Type B pancreatic cell (in vitro differentiated cells): ENCODE data around the gene WDR77. TPM values are rescaled to one million over a fixed set of nuclear protein-coding genes. Genes with fewer than 3 reads are reported as not detected.
A peak's percentile ranks its signal among the peaks of the same experiment; 100 is the strongest.

ENCODE experiments used
- DNase-seq: peaks from one replicate; pipeline ENCODE4 v3.0.0; 2021; ENCODE audit warnings: mixed read lengths; ENCODE audit not compliant: unreplicated experiment; ENCODE audit errors: extremely low spot score
- H3K27ac Mint-ChIP-seq: 2 replicates; pipeline ENCODE4 v1.8.0; 2021; ENCODE audit warnings: mild to moderate bottlenecking, mixed read lengths
- H3K27me3 Mint-ChIP-seq: 2 replicates; pipeline ENCODE4 v1.8.0; 2021; ENCODE audit warnings: mixed read lengths
- H3K36me3 Mint-ChIP-seq: 2 replicates; pipeline ENCODE4 v1.8.0; 2021; ENCODE audit warnings: mixed read lengths
- H3K4me1 Mint-ChIP-seq: one replicate; pipeline ENCODE4 v1.8.0; 2021; ENCODE audit warnings: mixed read lengths; ENCODE audit not compliant: unreplicated experiment
- H3K4me3 Mint-ChIP-seq: 2 replicates; pipeline ENCODE4 v1.8.0; 2021; ENCODE audit warnings: mild to moderate bottlenecking, mixed read lengths
- H3K9me3 Mint-ChIP-seq: 2 replicates; pipeline ENCODE4 v1.8.0; 2021; ENCODE audit warnings: mixed read lengths
- total RNA-seq: library from RNA; stranded (reverse); gene quantifications from 2 replicates; pipeline ENCODE4 v1.2.1, GENCODE V29; 2021; ENCODE audit warnings: low replicate concordance
- TF ChIP-seq, protein P1 (sequence below): fragments of 200-600 bp; sonication (generic); conservative IDR thresholded peaks from 2 replicates; pipeline ENCODE4 v1.5.0; 2021; ENCODE audit warnings: antibody characterized with exemption, mild to moderate bottlenecking

The WDR77 gene
- total RNA-seq, 1 donor from 2014 or later, result 42.8 TPM

DNA sequence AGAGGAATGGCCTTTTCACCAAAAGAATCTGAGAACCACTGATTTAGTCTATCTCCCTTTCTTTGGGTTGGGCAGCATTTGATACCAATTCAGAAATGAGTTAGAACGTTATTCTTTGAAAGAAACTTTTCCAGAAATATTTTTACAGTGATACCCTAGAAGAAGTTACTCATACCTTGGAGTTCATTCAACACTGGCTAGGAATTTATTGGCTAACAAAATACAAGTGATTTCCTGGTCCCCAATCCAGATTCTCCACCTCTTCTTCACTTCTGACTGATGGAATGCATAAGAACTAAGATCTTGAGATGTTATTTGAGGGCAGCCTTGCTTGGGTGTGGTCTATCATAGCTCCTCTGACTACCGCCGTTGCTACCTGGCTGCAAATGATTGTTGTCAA lies 34.1 kb upstream of the WDR77 start:
- Mint-ChIP-seq H3K27me3 (peaks cover 4% of the 10 kb centered on the region), H3K36me3 (no peaks in the 10 kb centered on the region), H3K27ac (no peak overlapping the region), H3K4me1 (peaks cover 5% of the 10 kb centered on the region), H3K4me3 (no peak overlapping the region), H3K9me3 (no peaks in the 10 kb centered on the region)
- no peak for DNase-seq
- TF ChIP-seq, protein P1, sequence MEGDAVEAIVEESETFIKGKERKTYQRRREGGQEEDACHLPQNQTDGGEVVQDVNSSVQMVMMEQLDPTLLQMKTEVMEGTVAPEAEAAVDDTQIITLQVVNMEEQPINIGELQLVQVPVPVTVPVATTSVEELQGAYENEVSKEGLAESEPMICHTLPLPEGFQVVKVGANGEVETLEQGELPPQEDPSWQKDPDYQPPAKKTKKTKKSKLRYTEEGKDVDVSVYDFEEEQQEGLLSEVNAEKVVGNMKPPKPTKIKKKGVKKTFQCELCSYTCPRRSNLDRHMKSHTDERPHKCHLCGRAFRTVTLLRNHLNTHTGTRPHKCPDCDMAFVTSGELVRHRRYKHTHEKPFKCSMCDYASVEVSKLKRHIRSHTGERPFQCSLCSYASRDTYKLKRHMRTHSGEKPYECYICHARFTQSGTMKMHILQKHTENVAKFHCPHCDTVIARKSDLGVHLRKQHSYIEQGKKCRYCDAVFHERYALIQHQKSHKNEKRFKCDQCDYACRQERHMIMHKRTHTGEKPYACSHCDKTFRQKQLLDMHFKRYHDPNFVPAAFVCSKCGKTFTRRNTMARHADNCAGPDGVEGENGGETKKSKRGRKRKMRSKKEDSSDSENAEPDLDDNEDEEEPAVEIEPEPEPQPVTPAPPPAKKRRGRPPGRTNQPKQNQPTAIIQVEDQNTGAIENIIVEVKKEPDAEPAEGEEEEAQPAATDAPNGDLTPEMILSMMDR, result no peak

DNA sequence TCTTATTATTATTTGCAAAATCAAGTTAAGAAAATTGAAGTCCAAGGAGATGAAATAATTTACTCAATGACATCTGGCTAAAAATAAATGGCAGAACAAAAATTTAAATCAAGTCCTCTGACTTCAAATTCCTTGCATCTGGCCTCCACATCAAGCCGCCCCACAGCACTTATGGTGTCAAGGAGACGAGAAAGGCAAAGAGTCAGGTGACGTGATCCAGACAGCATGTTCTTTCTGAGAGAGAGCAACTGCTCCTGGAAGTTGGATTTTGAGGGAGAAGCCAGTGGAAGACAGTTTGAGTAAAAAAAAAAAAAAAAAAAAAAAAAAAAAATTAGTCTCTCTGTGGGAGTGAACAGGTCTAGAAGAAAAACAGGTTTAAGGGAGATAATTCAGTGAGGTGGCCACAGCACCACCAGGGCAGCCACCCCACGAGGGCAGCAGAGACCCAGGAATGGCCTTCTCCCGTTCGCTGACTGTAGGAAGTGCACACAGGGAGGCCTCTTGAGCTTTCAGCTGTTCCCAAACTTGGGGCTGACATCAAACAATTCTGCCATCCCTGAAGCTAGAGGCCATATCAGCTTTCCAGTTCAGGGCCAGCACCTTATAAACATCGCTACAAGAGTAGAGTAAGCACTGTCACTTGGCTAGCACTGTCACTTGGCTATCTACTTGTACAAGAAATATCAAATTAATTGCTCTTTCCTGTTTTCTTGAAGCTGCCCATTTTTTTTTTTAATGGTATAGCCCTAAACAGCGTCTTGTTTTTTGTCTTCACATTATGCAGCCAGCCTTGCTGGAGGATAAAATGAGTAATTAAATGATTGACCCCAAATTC lies 32.5 kb upstream of the WDR77 start:
- DNase-seq, result no peak
- Mint-ChIP-seq H3K27me3 (no peaks in the 10 kb centered on the region), H3K9me3 (no peaks in the 10 kb centered on the region), H3K27ac (no peak overlapping the region), H3K36me3 (no peaks in the 10 kb centered on the region), H3K4me1 (peaks cover 5% of the 10 kb centered on the region), H3K4me3 (no peak overlapping the region)
- TF ChIP-seq, protein P1, result peak; percentile 78

DNA sequence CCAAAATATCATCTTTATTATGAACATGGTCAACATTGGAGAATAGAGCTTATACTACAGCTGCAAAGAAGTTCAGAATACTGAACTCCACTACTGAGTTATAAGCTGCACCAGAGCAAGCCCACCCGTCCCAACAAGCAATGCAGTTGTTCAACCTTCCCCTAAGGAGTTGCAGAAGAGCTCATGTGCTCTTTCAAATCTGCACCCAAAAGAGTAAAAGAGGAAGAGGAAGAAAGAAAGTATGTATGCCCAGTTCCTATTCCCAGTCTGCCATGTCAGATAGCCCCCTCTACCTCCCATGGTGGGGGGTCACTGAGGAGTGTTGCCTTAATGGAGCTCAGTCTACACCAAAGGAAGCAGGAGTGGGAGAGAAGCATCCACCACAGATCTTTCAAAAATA lies 31.6 kb upstream of the WDR77 start:
- Mint-ChIP-seq H3K27me3 (no peaks in the 10 kb centered on the region), H3K9me3 (no peaks in the 10 kb centered on the region), H3K4me1 (peaks cover 5% of the 10 kb centered on the region), H3K4me3 (no peak overlapping the region), H3K36me3 (no peaks in the 10 kb centered on the region), H3K27ac (no peak overlapping the region)
- TF ChIP-seq, protein P1, result no peak
- no peak for DNase-seq

DNA sequence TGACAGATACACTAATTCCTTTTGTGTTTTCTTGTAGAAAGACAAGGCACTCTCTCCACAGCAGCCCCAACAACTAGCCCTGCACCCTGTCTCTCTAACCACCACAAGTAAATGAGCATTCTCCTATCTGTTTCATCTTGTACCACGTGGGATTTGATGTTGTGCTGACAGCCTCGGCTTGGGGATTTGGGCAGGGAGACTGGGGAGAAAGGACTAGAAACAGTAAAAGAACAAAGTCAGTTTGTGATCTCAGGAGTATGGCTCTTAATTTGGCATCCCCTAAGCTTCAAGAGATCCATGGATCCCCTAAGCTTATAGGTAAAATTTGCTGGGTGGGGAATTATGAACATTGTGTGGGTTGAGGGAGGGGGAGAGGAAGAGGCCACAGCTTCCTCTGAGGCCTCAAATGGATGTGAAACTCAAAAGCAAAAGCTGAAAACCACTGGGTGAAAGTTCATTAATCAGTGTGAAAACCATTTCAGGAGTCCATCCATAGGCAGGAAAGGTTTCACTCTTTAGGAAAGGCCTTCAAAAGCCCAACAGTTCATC lies 27.8 kb upstream of the WDR77 start:
- Mint-ChIP-seq H3K4me3 (no peak overlapping the region), H3K9me3 (no peaks in the 10 kb centered on the region), H3K36me3 (peaks cover 5% of the 10 kb centered on the region)

DNA sequence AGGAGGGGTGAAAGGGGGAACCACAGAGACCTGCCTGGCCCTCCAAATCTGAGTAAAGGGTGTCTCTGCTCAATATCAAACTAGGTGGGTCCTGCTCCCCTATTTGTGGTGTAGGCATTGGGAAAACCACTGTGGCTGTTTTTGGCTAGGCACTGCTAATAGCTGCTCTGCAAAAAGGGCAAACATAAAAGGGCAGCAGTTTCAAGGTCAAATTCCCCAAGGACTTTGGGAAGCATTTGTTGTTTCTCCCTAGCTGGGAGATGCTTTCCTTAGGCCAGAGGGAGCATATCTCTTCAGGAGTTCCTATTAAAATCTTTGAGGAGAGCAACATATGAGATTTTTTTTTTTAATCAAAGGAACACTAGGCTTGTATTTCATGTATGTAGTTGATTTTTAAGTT lies 27.2 kb upstream of the WDR77 start:
- Mint-ChIP-seq H3K4me1 (no peaks in the 10 kb centered on the region), H3K4me3 (no peak overlapping the region), H3K27me3 (no peaks in the 10 kb centered on the region), H3K27ac (no peak overlapping the region), H3K36me3 (peaks cover 5% of the 10 kb centered on the region), H3K9me3 (no peaks in the 10 kb centered on the region)
- DNase-seq, result no peak
- TF ChIP-seq, protein P1, result no peak

More for the DNA sequence above, 27.8 kb upstream of the WDR77 start:
- TF ChIP-seq, protein P1, result no peak
- Mint-ChIP-seq H3K27ac (no peak overlapping the region), H3K27me3 (no peaks in the 10 kb centered on the region), H3K4me1 (peaks cover 5% of the 10 kb centered on the region)
- no peak for DNase-seq
